DMS153 treated with DMSO at 0.1 percent for 48 hours (cell line): Measurements from ENCODE around the gene GAPVD1.

Experiments used
- DNase-seq: peaks from one replicate; lab custom pipeline; 2025; ENCODE audit not compliant: unreplicated experiment; lab: John Stamatoyannopoulos, UW

The GAPVD1 gene

DNA sequence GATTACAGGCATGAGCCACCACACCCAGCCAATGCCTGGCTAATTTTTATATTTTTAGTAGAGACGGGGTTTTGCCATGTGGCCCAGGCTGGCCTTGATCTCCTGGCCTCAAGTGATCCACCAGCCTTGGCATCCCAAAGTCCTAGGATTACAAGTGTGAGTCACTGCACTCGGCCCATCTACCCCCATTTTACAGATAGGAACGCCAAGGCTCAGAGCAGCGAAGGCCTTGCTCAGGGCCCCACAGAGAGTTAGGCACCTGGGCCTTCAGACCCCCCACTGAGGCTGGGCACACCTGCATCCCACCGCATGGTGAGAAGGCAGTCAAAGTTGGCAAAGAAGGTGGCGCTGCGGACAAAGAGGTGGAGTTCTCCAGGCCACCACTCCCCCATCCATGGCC lies 143.1 kb downstream of the GAPVD1 start:
- DNase-seq: no peak

DNA sequence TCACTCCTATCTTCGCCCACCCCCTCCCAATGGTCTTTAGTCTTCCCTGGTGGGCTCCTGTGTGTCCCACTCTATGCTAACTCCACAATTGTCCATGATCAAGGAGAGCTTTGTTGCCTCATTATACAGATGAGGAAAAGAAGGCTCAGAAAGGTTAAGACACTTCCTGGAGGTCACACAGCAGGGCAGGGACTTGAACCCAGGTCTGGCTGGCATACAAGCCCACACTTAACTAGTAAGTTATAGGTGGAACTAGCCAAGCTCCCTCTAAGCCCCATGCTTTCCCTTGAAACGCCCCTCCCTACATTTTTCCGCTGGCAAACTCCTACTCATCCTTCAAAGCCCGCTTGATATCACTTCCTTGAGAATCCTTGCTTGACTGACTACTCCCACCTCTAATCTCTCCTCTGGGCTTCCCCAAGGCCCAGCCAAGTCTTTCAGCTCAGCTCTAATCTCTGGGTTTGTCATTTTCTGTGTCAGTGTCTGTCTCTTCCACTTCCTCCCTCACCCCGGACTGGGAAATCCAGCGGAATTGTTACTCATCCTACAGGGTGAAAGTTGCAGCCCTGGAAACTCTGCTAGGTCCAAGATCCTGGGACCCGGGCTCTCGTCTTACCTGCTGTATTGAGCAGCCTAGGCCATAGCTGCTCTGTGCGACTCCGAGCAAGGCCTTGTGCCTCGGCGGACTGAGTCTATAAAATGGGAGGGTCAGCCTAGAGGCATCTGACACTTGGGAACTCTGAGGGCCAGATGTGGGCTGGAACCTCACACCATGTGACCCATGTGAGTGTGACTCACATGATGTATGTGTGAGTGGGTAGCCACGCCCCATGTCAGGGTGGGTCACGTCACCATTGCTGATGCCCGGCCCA lies 144.5 kb downstream of the GAPVD1 start:
- no peak for DNase-seq

DNA sequence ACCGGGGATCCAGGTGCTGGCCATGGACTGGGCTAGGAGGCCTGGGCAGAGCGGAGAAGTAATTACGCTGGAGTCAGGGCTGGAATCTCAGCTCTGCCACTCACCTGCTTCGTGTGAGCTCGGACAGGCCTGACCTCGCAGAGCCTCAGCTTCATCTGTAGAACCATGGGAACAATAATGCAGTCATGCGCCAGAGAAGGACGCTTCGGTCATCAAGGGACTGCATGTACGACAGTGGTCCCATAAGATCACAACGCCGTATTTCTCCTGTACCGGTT lies 145.1 kb downstream of the GAPVD1 start:
- no peak for DNase-seq

DNA sequence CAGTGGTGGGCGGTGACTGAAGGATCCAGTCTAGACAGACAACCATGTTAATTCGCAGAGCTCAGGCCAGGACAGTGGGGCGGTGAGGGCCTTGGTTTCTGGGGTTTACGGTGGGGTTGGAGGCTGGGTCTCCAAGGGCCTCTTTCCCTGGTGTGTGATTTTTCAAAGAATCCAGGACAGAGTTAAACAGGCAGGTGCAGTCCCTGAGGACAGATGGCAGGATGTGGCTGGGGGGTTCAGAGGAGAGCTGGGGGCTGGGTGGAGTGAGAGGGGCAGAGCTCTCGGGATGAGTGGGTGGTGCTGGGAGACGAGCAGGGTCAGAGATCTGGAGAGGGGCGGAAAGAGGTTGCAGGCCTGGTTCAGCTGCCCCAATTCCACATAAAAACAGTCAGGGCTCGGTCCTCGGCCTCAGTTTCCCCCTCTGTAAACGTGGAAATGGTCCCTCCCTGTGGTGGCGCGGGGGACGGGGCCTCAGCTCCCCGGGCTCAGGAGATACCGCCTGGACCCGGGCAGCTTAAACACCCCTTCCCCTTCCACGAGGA lies 145.9 kb downstream of the GAPVD1 start:
- DNase-seq: no peak

DNA sequence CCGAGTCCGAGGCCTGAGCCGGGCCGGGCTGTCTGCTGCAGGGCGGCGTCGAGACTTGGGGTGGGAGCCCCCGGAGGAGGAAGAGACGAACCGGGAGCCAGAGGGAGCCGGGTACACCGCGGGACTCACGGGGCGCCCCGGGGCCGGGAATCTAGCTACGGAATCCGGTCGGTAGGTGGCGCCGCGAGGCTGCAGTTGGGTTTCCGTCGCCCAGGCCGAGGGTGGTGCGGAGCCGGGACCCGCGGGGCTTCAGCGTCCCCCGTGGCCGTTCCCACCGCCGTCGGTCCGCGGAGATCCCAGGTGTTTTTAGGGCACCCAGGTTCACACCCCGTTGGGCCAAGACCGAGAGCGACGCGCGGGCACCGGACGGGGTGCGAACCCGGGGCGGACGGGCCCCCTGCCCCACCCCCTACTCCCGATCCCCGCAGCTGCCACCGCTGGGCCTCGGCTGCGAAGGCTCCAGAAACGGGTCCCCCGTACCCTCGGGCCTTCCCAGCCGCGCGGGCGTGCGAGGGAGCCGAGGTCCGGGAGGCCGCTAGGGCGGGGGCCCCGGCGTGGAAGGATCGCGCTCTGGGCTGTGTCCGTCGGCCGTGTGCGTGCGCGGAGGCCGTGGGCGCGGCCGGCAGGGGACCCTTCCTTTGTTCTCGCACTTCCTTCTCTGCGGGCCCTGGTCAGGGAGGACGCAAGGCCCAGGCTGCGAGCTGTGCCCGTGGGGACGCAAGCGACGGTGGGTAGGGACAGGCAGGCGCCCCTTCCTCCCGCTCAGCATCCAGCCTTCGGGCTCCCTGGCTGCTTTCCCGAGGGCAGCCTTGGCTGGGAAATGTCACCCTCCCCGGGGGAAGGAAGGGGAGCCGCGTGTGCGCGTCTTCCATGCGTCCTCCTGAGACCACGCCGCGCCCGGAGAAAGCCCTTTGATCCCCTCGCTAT lies 146.6 kb downstream of the GAPVD1 start:
- DNase-seq: peak; percentile 64

DNA sequence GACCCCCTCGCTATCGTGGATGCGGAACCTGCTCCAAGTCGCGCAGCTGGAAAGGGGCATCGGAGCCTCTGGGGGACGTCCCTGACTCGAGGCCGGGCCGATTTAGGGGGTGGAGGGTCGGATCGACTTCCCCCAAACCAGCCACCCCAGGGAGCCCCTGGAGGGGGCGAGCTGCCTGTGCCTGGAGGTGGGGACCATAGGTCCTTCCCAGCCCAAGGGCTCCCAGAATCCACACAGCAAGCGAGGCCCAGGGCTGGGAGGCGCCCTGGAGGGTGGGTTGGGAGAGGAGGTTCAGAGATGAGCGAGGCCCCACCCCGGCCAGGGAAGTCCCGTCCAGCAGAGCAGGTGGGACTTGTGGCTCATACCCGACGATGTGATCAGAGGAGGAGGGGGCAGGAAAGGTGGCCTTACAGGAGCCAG lies 147.6 kb downstream of the GAPVD1 start:
- no peak for DNase-seq

DNA sequence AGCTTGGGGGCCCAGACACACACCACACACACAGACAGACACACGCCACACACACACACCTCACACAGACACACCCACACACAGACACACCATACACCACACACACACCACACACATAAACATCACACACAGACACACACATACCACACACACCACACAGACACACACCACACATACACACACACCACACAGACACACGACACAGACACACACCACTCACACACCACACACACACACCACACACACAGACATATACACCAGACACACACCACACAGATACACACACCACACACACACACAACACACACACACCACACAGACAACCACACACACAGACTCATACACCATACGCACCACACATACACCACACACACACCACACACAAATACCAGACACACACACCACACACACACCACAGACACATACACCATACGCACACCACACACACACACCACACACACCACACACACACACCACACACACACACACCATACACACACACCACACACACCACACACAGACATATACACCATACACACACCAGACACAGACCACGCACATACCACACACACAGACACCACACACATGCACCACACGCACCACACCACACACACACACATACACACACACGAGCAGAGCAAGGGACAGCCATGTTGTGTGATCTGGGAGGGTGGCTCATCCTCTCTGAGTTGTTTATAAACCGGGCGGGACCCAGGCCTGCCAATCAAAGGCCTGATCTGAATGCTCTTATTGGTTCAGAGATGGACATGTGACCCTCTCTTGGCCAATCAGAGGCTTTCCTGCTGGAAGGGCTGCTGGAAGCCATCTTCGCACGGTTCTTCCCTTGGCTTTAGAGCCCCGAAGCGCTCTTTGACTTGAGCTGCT lies 148.3 kb downstream of the GAPVD1 start:
- DNase-seq: peak; percentile 86

DNA sequence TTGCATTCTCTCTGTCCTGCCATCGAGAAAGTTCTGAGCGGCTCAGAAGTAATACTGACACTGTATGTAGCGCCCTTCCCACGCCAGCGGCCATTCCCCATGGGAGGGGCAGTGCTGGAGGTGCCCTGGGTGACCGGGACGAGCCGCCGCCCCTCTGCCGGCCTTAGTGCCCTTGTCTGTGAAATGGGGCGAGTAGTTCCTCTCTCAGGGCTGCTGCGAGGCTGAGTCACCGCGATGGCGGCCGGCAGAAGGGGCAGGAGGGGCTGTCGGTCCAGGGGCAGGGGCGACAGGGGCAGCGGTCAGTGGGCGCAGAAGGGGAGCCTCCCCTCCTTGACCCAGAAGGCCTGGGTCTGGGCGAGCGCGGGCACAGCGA lies 148.9 kb downstream of the GAPVD1 start:
- no peak for DNase-seq

DNA sequence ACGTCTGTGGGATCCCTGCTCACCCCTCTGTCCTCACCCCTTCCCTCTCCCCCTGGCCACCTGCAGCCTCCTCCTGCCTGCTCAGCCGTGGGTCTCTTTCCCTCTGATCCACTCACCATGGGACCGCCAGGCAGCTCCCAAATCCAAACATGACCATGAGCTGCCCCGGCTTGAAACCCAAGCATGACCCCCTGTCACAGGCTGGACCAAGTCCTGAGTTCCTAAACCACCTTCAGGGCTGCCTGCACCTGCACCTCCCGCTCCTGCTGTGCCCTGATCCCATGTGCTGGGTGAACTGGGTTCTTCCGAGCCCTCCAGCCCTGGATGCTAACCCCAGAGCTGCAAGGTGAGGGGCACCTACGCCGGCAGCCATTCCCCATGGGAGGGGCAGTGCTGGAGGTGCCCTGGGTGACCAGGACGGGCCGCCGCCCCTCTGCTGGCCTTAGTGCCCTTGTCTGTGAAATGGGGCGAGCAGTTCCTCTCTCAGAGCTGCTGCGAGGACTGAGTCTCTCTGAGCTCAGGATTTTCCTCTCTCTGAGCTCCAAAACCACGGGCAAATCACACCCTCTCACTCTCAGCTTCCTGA lies 149.6 kb downstream of the GAPVD1 start:
- no peak for DNase-seq

DNA sequence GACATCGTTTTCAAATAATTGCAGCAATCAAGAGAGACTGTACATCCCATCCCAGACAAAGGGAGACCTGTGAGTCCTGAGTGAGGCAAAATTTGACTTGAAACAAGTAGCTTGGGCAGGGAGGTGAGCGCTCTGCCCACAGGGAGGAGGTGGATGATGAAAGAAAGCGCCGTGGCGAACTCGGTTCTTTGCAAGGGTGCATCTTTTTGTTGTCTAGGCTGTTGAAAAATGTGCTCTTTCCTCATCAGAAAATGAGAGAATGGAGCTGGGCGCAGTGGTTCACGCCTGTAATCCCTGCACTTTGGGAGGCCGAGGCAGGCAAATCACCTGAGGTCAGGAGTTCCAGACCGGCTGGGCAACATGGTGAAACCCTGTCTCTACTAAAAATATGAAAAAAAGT lies 150.5 kb downstream of the GAPVD1 start:
- no peak for DNase-seq

DNA sequence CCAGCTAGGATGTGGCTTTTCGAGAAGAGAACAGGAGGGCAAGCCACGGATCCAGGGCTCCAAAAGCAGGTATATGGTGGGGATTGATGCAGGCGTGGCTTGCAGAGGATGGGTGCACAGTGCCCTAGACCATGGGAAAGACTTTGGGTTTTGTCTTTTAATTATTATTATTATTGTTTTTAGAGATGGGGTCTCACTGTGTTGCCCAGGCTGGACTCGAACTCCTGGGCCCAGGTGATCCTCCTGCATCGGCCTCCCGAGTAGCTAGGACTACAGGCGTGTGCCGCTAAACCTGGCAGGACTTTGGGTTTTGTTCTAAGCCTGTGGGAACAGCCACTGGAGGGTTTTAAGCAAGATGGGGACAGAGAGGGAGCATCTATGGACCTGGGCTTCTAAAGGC lies 152.0 kb downstream of the GAPVD1 start:
- DNase-seq: no peak

DNA sequence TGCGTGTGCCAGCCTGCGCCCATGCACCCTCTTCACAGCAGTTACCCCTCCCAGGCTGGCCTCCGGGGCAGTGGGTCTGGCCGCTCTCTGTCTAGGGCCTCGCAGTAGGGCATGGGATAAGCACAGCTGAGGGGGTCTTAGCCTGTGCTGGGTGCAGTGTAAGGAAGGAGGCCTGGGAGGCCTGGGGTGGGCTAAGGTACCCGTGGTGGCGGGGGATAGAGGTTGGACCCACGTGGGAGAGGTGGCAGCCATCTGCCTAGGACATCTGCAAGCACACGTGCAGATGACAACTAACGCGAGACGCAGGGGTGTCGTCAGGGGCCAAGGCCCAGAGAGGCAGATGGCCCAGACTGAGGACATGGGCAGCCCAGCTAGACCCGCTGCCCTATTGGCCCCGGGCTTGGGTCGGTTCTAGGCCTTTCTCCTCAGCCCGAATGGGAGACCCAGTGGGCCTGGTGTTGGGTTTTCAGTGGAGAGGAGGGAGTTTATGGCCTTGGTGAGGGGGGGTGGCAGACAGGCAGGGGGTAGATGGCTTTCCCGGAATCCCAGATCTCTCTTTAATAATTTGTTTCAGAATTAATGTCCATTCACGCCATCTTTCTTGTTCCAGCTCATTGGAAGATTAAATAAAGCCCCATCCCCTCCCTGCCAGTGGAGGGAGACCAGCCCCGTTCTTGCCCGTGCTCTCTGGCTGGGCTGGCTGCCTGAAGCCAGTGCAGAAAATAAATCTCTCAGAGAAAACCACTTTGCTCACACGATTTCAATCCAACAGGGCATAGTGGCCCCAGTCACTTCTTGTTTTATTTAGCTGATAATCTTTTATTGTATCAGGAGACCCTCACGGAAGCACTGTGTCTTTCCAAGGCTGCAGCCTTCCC lies 154.2 kb downstream of the GAPVD1 start:
- no peak for DNase-seq

DNA sequence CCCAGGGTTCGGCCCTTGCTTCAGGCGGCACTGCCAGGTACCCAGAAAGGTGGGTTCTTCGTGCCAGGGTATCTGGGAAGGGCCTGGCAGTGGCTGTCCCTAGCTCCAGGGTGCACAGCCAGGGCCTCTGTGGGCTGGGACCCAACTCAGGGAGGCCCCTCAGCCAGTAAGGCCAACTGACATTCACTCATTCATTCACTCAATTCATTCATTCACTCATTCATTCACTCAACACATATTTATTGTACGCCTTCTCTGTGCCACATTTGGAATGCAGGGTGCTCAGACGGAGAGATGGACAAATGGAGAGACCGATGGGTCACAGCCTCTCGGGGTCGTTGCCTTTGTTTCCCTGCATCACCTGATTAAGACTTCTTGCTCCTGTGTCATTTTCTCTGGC lies 154.9 kb downstream of the GAPVD1 start:
- no peak for DNase-seq
